HepG2 (cell line): ENCODE data around the gene DAG1. TPM values are rescaled to one million over a fixed set of nuclear protein-coding genes. Genes with fewer than 3 reads are reported as not detected.

Source experiments
- ATAC-seq: fragments of 200-7000 bp; cut with Tn5 transposase; 3 replicates; pipeline ENCODE4 v1.9.1; 2020; ENCODE audit warnings: mild to moderate bottlenecking, moderate library complexity
- BruUV-seq: library from RNA; stranded (reverse); fragments of 400-500 nt; replicated peaks from 2 replicates; lab custom pipeline; 2021; lab: Mats Ljungman, UMichigan
- CTCF ChIA-PET: fragments of 300-600 bp; formaldehyde crosslinking; extraction: SDS; loops from one replicate; lab custom pipeline; 2021; ENCODE audit warnings: low total read pairs, inconsistent platforms, low intra/inter-chr PET ratio; lab: Yijun Ruan, JAX
- POLR2A ChIA-PET: fragments of 350-600 bp; sonication (Branson Sonifier 250); formaldehyde crosslinking; loops from one replicate; lab custom pipeline; 2020; ENCODE audit warnings: antibody characterized with exemption, inconsistent platforms; lab: Yijun Ruan, JAX
- DNase-seq: peaks from one replicate; pipeline ENCODE4 v3.0.0-alpha.2; 2015; ENCODE audit warnings: low spot score
- FAIRE-seq: peaks from 3 replicates; lab custom pipeline; 2011; peaks lifted over from hg19 to GRCh38; lab: Jason Lieb, UNC
- H2AFZ ChIP-seq: one replicate; pipeline ENCODE4 v1.6.1; 2011; ENCODE audit warnings: low read length, inconsistent platforms
- H3K27ac ChIP-seq: fragments of 300-600 bp; 3 replicates; pipeline ENCODE4 v1.8.0; 2011; ENCODE audit warnings: mixed run types, mild to moderate bottlenecking, mixed read lengths, low read length, inconsistent platforms; ENCODE audit not compliant: insufficient read depth; ENCODE audit errors: extremely low read length
- H3K27me3 ChIP-seq, 2 experiments: fragments of 200-600 bp in 1 of 2; 2 replicates in 1 of 2; 3 replicates in 1 of 2; pipeline versions ENCODE4 v1.6.0 to v1.8.0; 2011; ENCODE audit warnings: low read length in 2 of 2, mild to moderate bottlenecking in 2 of 2, moderate library complexity in 2 of 2, inconsistent platforms in 1 of 2; ENCODE audit not compliant: insufficient read depth in 2 of 2, control insufficient read depth in 1 of 2
- H3K36me3 ChIP-seq, 2 experiments: fragments of 200-600 bp in 1 of 2; replicated peaks in 1 of 2; 2 replicates in 1 of 2; 3 replicates in 1 of 2; pipeline versions ENCODE4 v1.5.1 to v1.8.0; 2011; ENCODE audit warnings: low read length in 2 of 2, inconsistent platforms in 1 of 2; ENCODE audit not compliant: insufficient read depth in 2 of 2, control insufficient read depth in 1 of 2
- H3K4me1 ChIP-seq: 2 replicates; pipeline ENCODE4 v1.5.1; 2012; ENCODE audit warnings: low read length, inconsistent platforms; ENCODE audit not compliant: insufficient read depth
- H3K4me2 ChIP-seq: 2 replicates; pipeline ENCODE4 v1.6.0; 2011; ENCODE audit warnings: low read depth, low read length, inconsistent platforms
- H3K4me3 ChIP-seq, 3 experiments: fragments of 200-600 bp in 1 of 3; sonication (generic), shearing (Covaris generic) in 1 of 3; replicated peaks in 1 of 3; 2 replicates each; pipeline ENCODE4 v1.5.1; 2011 to 2016; ENCODE audit warnings: low read length in 3 of 3, inconsistent platforms in 2 of 3, low read depth in 2 of 3, mild to moderate bottlenecking in 2 of 3, control low read depth in 1 of 3, mixed read lengths in 1 of 3; ENCODE audit not compliant: insufficient read depth in 1 of 3
- H3K79me2 ChIP-seq: one replicate; pipeline ENCODE4 v1.6.1; 2011; ENCODE audit warnings: low read length, inconsistent platforms; ENCODE audit not compliant: insufficient read depth
- H3K9ac ChIP-seq: 2 replicates; pipeline ENCODE4 v1.6.0; 2011; ENCODE audit warnings: mild to moderate bottlenecking, low read depth, low read length, inconsistent platforms; ENCODE audit not compliant: insufficient read depth
- H3K9me3 ChIP-seq: 2 replicates; pipeline ENCODE4 v1.5.1; 2012; ENCODE audit warnings: mild to moderate bottlenecking, low read length
- H4K20me1 ChIP-seq: 2 replicates; pipeline ENCODE4 v1.6.0; 2011; ENCODE audit warnings: inconsistent platforms, mild to moderate bottlenecking, low read length, moderate library complexity; ENCODE audit not compliant: insufficient read depth
- AGO1 ChIP-seq: fragments of 200-400 bp; formaldehyde crosslinking; IDR thresholded peaks from 2 replicates; pipeline ENCODE4 v1.6.1; 2017; ENCODE audit warnings: mild to moderate bottlenecking, low read depth, low read length, moderate library complexity; ENCODE audit not compliant: poor library complexity, severe bottlenecking
- CENPT ChIP-seq: sonication (generic); formaldehyde crosslinking; IDR thresholded peaks from 2 replicates; pipeline ENCODE4 v1.8.0; 2022; ENCODE audit warnings: low read depth, mild to moderate bottlenecking, moderate library complexity, missing genetic modification reagents
- DRAP1 ChIP-seq: IDR thresholded peaks from 2 replicates; pipeline ENCODE4 v1.6.1; 2016; ENCODE audit warnings: missing genetic modification reagents, missing compliant biosample characterization
- GABPB1 ChIP-seq: IDR thresholded peaks from 2 replicates; pipeline ENCODE4 v1.6.1; 2016; ENCODE audit warnings: mild to moderate bottlenecking, missing genetic modification reagents, moderate library complexity, missing compliant biosample characterization
- HMGA1 ChIP-seq: sonication (generic); formaldehyde crosslinking; conservative IDR thresholded peaks from 2 replicates; pipeline ENCODE4 v1.4.0; 2020; ENCODE audit warnings: missing genetic modification reagents
- IKZF4 ChIP-seq: sonication (generic); formaldehyde crosslinking; IDR thresholded peaks from 2 replicates; pipeline ENCODE4 v1.5.1; 2020; ENCODE audit warnings: borderline replicate concordance, mild to moderate bottlenecking, low read depth, missing genetic modification reagents; ENCODE audit errors: not compliant biosample characterization
- KLF12 ChIP-seq: sonication (generic); formaldehyde crosslinking; IDR thresholded peaks from 2 replicates; pipeline ENCODE4 v1.4.0; 2020; ENCODE audit warnings: missing genetic modification reagents, borderline replicate concordance
- PHB2 ChIP-seq: fragments of 450-650 bp; IDR thresholded peaks from 2 replicates; pipeline ENCODE4 v1.6.1; 2018; ENCODE audit not compliant: partially characterized antibody
- SSRP1 ChIP-seq: IDR thresholded peaks from 2 replicates; pipeline ENCODE4 v1.6.1; 2016; ENCODE audit warnings: control low read depth
- TFE3 ChIP-seq: IDR thresholded peaks from 2 replicates; pipeline ENCODE4 v1.6.1; 2016
- TRAFD1 ChIP-seq: sonication (generic); formaldehyde crosslinking; IDR thresholded peaks from 2 replicates; pipeline ENCODE4 v1.5.1; 2020; ENCODE audit warnings: missing genetic modification reagents, mild to moderate bottlenecking, borderline replicate concordance
- ZNF10 ChIP-seq: sonication (generic); formaldehyde crosslinking; IDR thresholded peaks from 2 replicates; pipeline ENCODE4 v1.4.0; 2020; ENCODE audit warnings: mild to moderate bottlenecking, low read depth, missing genetic modification reagents, borderline replicate concordance
- ZNF138 ChIP-seq: sonication (generic); formaldehyde crosslinking; IDR thresholded peaks from 2 replicates; pipeline ENCODE4 v1.5.0; 2020; ENCODE audit warnings: mild to moderate bottlenecking, low read depth, missing genetic modification reagents
- ZNF317 ChIP-seq: sonication (generic); formaldehyde crosslinking; IDR thresholded peaks from 2 replicates; pipeline ENCODE4 v1.5.0; 2020; ENCODE audit warnings: mild to moderate bottlenecking, missing genetic modification reagents
- ZNF34 ChIP-seq: sonication (generic); formaldehyde crosslinking; IDR thresholded peaks from 2 replicates; pipeline ENCODE4 v1.4.0; 2020; ENCODE audit warnings: mild to moderate bottlenecking, missing genetic modification reagents, borderline replicate concordance
- ZNF775 ChIP-seq: sonication (generic); formaldehyde crosslinking; IDR thresholded peaks from 2 replicates; pipeline ENCODE4 v1.4.0; 2020; ENCODE audit warnings: missing genetic modification reagents, mild to moderate bottlenecking, moderate library complexity, borderline replicate concordance
- WGBS: methylation state at CpG from one replicate; pipeline ENCODE4 v1.1.6; 2017; ENCODE audit warnings: low lambda C conversion rate; 5-methylcytosine and 5-hydroxymethylcytosine counted together
- in situ Hi-C: cut with HindIII; loops from 2 replicates; pipeline ENCODE4 v1.10.0; 2017; ENCODE audit warnings: low pct_unique_long_range_greater_than_20kb; ENCODE audit not compliant: extremely low pct_ligation_motif_present
- intact Hi-C: fragments of 100-400 bp; cut with micrococcal nuclease; formaldehyde crosslinking; loops from one replicate; pipeline ENCODE4 v1.10.0; 2022; ENCODE audit not compliant: unreplicated experiment
- polyA plus RNA-seq, 8 experiments: library from polyadenylated mRNA; depleted of rRNA in 3 of 8; stranded (reverse) in 7 of 8; unstranded in 1 of 8; fragments of >200 nt; fragmentation: Illumina TruSeq in 4 of 8; extraction: Trizol in 4 of 8; gene quantifications; 2 replicates each; pipeline versions ENCODE4 v1.2.1 to v1.2.3, GENCODE V29; 2011 to 2016; ENCODE audit warnings: low read depth in 4 of 8, missing spikeins in 1 of 8, mixed read lengths in 1 of 8; ENCODE audit not compliant: insufficient read depth in 1 of 8
- total RNA-seq, 5 experiments: library from RNA; depleted of rRNA; stranded (reverse); fragments of >200 nt; fragmentation: Illumina TruSeq; extraction: Trizol; gene quantifications; 2 replicates each; pipeline ENCODE4 v1.2.3, GENCODE V29; 2016; ENCODE audit warnings: low read depth in 1 of 5

Gene DAG1
- total and polyA plus RNA-seq, 2 of the 13 experiments (the other 11 are each of a cell fraction or from before 2014, with no cell fraction given), result 47.3 to 50.4 TPM

- H3K4me1 ChIP-seq, result peaks cover 23% of the 10 kb centered on the region
- no peaks in the 10 kb centered on the region for H4K20me1 ChIP-seq
- no peak overlapping the region for H3K4me3 ChIP-seq
- intact Hi-C loops (no loop called here), in situ Hi-C loops (no loop called here)
- no peaks in the 10 kb centered on the region for H3K27me3 ChIP-seq
- H3K9ac ChIP-seq, result no peak overlapping the region
- CTCF ChIA-PET, result no interaction called here
- ATAC-seq, result no peak
- peaks cover 17 to 41% of the 10 kb centered on the region in 2 experiments; a peak in 4 of 5 replicates for H3K36me3 ChIP-seq
- BruUV-seq, result TSS peak; percentile 50
- no peaks in the 10 kb centered on the region for H3K9me3 ChIP-seq
- H3K4me2 ChIP-seq, result no peak overlapping the region
- TF ChIP-seq ZNF10 (CRISPR knock-in tag) (no peak), TFE3 (CRISPR knock-in tag) (no peak), ZNF775 (CRISPR knock-in tag) (no peak), DRAP1 (no peak), HMGA1 (CRISPR knock-in tag) (no peak), IKZF4 (CRISPR knock-in tag) (no peak), GABPB1 (CRISPR knock-in tag) (no peak), PHB2 (no peak), SSRP1 (CRISPR knock-in tag) (no peak), TRAFD1 (CRISPR knock-in tag) (no peak), ZNF317 (CRISPR knock-in tag) (no peak), ZNF138 (CRISPR knock-in tag) (no peak), CENPT (CRISPR knock-in tag) (no peak), AGO1 (no peak), ZNF34 (CRISPR knock-in tag) (no peak), KLF12 (CRISPR knock-in tag) (no peak)
- TF ChIP-seq, all 625 proteins: peak for 0
- no peaks in the 10 kb centered on the region for H3K79me2 ChIP-seq
- POLR2A ChIA-PET, result interaction anchor here (0.6 kb wide), 1 partner anchor 56 kb away, joined by 3 read pairs; no protein-coding TSS in a partner anchor
- DNase-seq (no peak), FAIRE-seq (no peak)
- no peak overlapping the region for H3K27ac ChIP-seq
- WGBS, result 95% methylated on average over 9 of the region's 9 CpGs
- no peak overlapping the region for H2AFZ ChIP-seq
Measured at GRCh38 chr3:49533786-49534519, 63.9 kb downstream of the DAG1 start.
